ENCODE measurements around the gene PRKAB1.
"Not testable (repeated sequence)": the region's sequence is repeated elsewhere in the genome, so short reads cannot be mapped to it uniquely, and the experiment has no call there.

The PRKAB1 gene

DNA sequence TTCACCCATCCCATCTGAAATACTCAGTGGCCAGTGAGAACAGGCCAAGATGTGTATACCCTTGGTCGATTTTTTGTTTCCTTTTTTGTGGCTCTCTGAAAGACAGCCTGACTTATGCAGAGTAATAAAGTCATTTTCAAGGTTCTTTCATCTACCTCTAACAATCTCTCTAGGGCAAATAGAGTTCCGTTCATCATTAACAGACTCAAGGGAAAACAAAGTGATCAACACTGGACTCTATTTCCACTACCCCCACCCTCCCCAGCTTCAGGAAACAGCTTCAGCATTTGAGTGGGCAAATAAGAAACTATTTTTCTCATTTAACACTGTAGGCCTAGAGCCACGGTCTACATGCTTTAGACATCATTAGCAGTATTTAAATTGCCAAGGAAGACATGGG is 15.9 kb downstream of the PRKAB1 start:
- no peak for DNase-seq (ENCODE audit: low read depth in 2 of 3, low spot score in 1 of 3)

DNA sequence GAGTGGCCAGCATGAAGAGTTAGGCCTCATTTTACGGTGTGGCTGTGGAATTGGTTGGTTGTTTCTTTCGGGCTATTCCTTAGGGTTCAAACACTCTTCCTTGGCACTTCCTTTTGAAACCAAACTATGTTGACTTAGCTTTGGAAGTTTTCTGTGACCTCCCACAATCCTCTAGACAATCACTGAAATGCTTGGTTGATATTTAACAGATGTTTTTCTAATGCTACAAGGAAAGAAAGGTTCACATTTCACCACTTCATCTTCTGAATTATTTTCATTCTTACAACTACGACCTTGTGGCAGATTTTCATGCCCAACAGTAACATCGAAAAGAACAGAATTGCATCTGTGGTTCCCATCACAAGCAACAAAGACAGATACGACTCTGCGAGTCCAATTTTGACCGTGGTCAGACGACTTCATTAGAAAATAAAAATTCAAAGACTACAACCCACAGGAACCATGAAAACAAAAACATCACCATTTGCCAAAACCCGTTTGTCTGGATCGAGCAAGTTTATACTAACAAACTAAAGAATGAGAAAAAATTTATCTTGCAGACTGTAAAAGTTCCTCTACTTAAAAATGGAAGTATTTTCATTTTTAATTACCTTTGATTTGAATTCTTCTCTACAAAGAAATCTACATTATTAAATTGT is 16.9 kb downstream of the PRKAB1 start:
- no peak for DNase-seq (ENCODE audit: low read depth in 2 of 3, low spot score in 1 of 3)

DNA sequence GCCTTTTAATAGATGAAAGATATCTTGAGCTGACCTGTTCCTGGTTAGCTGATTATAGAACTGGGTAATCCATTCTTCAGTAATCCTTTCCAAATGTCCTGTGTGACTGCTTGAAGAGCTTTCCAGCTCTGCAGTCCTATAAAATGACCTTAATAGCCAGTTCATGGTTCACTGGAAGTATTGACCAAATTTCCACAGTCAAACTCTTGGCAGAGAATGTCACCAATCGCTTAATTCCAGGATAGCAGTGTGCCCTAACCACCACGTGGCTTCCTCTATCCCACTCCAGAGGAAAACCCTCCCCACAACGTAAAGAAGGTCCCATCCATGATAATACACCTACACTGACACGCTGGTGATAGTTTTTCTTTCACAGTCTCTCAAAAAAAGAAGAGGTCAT is 17.4 kb downstream of the PRKAB1 start:
- no peak for DNase-seq (ENCODE audit: low read depth in 2 of 3, low spot score in 1 of 3)

DNA sequence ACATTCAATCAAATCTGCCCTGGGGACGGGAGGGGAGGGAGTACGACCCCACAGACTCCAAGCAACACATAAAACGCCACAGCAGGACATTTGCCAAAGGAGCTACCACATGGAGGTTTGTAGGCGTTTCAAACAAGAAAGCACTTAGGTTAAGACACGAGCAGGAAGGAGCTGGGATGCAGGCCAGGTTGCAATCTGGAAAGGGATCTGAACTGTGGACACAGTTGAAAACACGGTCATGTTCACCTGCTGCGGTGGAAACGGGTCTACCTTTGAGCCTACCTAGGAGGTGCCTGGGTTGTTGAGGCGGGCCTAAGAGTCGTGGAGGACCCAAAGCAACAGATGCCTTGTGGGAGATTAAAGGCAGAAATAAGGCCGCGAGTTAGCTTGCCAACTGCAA is 18.4 kb downstream of the PRKAB1 start:
- DNase-seq (ENCODE audit: low read depth in 2 of 3, low spot score in 1 of 3) = no peak

DNA sequence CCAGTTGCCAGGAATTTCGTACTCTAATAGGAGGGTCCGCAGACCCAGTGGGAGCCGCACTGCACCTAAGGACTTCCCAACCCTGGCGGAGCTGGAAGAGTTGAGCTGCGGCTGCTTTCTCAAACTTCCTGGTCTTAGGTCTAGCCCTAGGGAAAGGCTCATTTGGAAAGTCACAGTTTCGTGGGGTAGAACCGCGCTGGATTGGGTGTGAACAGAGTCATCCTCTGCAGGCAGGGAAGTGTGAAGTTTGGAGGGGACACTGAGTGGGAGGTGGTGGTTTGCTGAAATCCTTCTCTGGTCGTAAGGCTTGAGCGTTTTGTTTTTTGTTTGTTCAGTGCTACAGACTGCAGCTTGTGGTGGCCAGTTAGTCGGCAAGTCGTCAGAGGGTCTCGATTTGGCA is 18.8 kb downstream of the PRKAB1 start:
- DNase-seq (ENCODE audit: low read depth in 2 of 3, low spot score in 1 of 3) = no peak

DNA sequence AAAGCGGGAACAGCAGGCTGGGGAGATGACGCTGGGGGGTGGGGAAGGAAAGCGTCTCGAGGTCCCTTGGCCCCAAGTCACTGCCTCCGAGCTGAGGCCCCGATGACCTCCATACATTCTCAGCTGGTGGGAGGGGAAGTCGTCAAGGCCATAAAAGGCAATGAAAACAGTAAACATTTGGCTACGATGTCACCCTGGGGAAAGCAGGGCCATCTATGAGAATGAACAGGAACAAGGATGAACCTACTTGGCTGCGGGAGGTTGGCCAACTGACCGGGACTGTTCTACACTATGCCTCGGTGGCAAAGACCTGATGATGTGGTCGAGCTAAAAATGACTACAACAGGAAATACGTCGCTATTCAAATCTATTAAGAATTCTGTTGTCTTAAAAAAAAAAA is 19.5 kb downstream of the PRKAB1 start:
- DNase-seq (ENCODE audit: low read depth in 2 of 3, low spot score in 1 of 3) = no peak

DNA sequence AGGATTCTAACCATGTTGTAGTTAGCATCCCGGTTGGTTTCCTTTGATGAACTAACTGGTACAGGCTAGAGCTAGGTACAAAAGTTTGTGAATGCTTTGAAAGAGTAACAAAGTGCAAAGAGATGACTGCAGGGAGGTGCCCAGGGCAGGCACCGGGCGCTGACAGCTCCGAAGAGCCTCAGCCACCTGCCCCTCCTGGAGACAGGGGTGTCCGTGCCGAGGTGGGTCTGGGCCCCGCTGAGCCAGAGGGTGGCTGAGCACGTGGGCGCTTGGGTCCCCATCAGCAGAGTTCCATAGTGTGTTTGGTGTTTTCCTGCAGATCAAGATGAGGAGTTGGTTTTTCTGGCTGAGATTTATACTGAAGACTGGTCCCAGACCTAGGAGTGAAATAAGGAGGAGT is 19.9 kb downstream of the PRKAB1 start:
- no peak for DNase-seq (ENCODE audit: low read depth in 2 of 3, low spot score in 1 of 3)

DNA sequence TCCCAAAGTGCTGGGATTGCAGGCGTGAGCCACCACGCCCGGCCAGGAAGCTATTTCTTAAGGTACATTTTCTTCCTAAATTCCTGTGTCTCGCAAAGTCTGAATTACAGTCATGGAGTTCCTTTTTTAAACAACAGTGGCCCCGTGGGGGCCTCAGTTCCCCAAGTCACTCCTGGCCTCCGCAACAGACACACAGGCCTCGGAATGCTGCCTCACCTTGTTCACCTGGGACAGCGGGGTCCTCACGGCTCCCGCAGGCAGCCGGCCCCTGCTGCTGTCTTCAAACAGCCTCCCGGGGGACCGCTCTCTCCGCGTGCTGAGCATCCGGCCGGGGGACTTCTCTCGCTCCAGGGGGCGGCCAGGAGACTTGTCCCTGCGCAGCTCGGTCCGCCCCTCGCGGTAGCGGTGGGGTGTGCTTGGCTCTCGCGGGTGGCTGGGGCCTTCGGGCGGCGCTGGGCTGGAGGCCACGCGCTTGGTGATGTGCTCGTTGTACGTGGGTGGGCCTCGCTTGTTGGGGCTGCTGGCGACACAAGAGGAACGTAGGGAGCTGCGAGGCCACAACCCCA is 22.1 kb downstream of the PRKAB1 start:
- DNase-seq (ENCODE audit: low read depth in 2 of 3, low spot score in 1 of 3) = no peak

DNA sequence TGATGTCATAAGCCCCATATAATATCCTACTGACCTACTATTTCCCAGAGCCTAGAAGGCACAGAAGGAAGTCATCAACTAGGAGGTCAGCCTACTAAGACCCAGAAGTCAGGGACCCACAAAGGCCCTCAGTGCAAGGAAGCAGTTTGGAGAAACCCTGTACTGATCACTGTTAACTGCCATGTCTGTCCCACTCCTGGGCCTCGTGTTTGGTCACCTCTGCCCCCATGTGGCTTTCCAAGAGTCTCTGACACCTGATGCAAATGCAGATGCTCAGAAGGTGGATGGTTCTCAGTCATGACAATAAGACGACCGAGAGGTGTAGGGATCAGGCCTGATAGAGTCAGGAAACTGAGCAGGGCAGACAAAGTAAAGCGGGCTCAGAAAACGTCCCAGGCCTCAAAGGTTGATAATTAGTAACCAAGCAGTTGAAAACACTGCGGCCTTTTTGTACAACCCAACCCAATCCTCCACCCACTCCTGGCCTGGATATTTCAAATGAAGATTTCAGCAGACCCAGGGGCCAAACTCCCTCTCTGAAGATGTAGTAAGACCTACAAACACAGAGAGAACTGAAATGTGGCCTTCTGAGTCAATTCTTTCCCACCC is 23.4 kb downstream of the PRKAB1 start:
- DNase-seq (ENCODE audit: low read depth in 2 of 3, low spot score in 1 of 3) = no peak

DNA sequence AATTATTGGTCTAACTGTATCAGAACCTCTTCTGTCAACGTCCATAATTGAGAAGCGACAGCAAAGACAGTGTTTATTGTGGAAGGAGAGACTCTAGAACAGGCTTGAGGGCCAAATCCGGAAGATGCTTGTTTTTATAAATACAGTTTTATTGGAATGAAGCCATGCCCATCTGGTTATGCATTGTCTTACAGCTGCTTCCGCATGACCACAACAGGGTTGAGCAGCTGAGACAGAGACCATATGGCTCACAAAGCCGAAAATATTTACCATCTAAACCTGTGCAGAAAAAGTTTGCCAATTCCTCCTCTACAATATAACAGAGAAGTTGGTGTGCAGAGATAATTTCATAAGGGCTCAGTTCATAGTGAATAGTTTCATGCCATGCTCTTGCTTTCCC is 24.5 kb downstream of the PRKAB1 start:
- DNase-seq (ENCODE audit: low read depth in 2 of 3, low spot score in 1 of 3) = no peak

DNA sequence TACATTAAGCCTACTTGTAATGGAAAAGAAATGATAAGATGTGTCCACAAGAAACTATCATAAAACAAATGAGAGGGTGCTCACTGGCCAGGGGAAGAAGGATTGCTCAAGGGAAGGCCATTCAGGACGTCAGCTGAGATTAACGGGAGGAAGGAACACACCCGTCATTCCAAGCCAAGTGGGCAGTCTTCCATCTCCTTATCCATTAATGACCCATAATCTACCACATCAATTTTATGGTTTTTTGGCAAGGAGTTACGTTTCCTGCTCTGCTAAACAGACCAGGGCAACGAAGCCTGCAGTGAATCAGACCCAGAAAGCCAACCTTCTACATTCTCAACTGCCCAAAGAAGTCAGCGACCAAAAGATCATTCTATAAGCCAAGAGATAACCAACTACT is 25.1 kb downstream of the PRKAB1 start:
- DNase-seq (ENCODE audit: low read depth in 2 of 3, low spot score in 1 of 3) = no peak

DNA sequence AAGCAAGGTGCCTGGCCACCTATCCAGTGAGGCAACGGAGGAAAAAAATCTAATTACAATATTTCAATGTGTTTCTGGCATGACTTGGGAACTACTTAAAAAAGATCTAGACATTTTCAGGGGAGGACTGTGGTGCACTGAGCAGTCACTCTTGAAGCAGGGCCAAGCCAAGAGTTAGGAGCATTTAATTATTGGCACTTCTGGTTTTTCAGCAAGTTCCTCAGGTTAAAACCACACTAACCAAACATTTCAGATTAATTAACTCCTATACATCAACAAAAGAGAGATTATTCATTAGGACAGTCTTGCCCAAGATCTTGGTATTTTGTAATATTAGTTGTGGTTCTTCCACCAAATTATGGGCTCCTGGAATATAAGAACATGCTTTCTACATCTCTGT is 25.6 kb downstream of the PRKAB1 start:
- DNase-seq (ENCODE audit: low read depth in 2 of 3, low spot score in 1 of 3) = no peak

DNA sequence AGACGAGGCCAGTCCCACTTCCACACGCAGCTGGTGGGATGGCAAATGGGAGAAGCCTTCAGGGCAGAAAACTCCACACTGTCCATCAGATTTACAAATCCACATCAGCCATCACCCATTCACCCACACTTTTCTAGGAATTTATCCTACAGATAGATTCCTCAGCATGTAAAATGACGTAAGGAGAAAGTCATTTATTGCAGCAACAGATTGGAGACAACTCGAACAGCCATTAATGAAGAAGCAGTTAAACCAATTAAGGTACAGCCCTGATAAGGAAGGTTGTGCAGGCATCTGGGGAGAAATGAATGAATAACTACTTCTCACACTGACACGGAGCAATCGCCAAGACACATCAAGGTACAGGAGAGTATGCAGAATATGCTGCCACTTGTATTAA is 26.2 kb downstream of the PRKAB1 start:
- DNase-seq (ENCODE audit: low read depth in 2 of 3, low spot score in 1 of 3) = no peak

DNA sequence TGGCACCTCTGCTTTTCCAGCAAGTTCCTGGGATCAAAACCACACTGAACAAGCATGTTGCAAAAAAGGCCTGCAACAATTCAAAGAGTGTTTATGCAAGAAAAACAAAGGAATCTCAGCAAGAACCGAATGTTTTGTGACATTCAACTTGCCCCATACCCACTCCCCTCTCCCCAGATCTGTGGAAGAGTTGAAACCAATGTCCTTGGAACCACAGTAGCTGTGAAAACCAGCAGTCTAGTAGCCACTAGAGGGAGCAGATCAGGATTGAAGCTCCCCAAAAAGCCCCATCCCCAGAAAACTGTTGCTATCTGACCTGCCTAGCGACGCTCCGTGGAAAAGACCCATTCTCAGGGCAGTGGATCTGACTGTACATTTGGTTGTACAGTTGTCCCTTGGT is 27.1 kb downstream of the PRKAB1 start:
- no peak for DNase-seq (ENCODE audit: low read depth in 2 of 3, low spot score in 1 of 3)

DNA sequence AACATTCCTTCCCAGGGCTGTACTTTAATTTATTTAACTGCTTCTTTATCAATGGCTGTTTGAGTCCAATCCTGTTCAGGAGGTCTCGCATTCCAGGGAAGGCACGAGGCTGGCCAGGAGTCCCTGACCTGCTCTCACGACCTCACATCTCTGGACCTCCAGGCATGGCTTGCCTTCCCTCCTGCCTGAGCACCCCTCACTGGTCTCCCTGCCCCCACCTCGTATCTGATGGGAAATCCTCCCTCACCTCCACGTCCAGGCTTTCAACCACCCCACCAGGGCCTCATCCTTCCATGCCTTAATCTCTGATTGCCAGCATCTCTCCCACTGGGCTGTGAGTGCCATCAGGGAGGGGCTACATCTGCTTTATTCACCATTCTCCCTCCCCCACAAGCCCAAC is 29.0 kb downstream of the PRKAB1 start:
- DNase-seq (ENCODE audit: low read depth in 2 of 3, low spot score in 1 of 3) = no peak

DNA sequence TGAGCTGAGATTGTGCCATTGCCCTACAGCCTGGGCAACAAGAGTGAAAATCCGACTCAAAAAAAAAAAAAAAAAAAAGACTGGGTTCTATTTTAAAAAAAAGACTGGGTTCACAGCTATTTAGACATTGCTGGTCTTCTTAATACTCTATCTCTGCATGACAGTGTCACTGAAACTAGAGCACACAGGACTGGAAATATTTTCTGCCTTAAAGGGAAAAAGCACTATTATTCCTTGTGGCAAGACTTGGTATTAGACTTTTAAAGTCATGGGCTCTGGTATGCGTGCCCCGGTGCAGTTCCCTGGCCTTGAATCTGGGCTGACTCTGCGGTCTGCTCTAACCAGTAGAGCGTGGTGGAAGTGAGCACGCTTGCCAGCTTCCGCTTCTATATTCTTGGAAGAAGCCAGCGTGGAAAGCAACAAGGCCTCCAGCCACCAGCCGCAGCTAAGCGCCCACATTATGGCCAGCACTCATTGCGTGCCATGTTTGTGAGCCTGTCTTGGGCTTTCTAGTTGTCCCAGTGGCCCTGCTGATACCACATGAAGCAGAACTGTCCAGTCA is 31.3 kb downstream of the PRKAB1 start:
- no peak for DNase-seq (ENCODE audit: low read depth in 2 of 3, low spot score in 1 of 3)

DNA sequence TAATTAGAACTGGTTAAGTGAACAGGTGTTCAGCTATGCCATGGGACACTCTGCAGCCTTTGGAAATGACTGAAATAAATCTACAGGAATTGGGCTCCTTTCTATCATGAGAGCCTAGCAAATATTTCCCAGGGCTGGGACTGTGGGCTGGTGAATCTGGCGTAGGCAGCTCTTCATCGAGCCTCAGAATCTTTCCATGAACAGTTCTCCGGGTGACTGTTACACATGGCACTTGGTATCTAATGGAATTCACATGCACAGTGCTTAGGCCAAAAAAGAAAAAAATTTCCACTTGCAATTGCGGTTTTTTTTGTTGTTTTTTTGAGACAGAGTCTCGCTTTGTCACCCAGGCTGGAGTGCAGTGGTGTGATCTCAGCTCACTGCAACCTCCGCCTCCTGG is 32.1 kb downstream of the PRKAB1 start:
- no peak for DNase-seq (ENCODE audit: low read depth in 2 of 3, low spot score in 1 of 3)

DNA sequence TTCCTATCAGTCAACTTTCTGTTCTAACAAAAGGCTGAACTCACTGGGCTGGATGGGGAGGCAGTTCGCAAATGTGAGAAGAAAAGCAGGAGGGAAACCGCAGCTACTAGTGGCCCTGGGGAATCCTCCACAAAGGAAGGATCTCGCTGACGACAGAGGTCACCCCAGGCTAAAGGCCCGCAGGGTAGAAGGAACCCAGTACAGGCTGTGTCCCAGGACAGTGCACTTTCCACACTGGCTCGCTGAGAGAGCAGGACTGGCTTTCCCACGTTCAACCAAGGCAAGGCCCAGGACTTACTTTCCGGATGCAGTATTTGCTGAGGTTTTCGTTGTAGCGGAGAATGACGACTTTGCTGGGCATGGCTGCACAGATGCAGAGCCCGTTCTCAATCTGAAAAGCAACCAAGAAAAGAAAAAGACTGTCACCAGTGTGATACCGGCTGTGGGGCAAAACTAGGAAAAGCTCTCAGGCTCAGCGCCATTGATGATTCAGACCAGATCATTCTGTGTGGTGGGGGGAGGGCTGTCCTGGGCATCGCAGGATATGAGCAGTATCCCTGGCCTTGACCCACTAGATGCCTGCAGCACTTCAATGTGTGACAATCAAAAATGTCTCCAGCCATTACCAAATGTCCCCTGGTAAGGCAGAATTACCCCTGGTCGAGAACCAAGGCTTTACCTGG is 36.3 kb downstream of the PRKAB1 start:
- no peak for DNase-seq (ENCODE audit: low read depth in 2 of 3, low spot score in 1 of 3)

DNA sequence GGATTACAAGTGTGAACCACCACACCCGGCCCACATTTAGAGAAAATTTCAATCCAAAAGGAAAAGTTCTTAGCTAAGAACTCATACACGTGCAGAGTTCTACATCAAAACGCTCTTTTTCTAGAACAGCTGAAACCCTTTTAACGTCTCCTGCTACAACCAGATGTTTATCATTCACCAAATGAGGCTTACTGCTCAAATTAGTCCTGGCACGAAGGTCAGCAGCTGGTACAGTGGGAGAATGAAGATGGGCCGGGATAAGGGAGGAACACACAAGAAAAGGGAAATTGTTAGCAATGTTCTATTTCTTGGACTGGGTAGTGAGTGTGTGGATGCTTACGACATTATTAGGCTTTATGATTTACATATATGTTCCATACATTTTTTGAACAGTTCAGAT is 37.2 kb downstream of the PRKAB1 start:
- no peak for DNase-seq (ENCODE audit: low read depth in 2 of 3, low spot score in 1 of 3)

DNA sequence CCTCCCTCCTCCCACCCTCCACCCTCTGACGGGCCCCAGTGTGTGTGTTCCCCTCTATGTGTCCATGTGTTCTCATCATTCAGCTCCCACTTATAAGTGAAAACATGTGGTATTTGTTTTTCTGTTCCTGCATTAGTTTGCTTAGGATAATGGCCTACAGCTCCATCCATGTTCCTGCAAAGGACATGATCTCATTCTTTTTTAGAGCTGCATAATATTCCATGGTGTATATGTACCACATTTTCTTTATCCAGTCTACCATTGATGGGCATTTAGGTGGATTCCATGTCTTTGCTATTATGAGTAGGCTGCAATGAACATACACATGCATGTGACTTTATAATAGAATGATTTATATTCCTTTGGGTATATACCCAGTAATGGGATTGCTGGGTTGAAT is 38.5 kb downstream of the PRKAB1 start:
- not testable (repeated sequence) for DNase-seq (ENCODE audit: low read depth in 2 of 3, low spot score in 1 of 3)

DNA sequence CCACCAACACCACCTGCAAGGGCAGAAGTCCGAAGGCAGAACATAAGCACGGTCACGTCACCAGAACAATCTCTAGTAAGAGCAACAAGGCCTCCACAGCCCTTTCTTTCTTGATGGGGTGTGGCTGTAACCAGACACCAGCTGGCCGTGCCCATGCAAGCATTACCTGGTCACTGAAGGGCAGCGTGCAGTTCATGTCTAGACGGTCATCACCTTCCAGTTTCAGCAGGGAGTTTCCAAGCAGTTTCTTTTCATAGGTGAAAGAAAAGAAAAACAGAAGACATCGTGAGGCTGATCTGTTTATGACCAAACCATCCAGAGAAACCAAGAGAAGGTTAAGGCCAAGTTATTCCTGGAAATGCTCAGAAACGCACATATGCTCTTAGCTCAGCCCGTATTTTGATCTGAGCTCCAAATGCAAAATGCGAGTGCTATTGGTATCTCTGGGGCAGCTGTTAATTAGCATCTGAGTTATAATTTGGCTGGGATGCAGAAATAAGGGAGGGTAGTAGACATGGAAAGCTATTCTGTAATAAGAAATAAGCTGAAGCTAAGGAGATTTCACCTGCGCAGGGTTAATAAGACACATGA is 42.5 kb downstream of the PRKAB1 start:
- DNase-seq (ENCODE audit: low read depth in 2 of 3, low spot score in 1 of 3) = no peak
